ENCODE results near the gene MRPL12.

GRCh38 chr17:81723651-81724209 lies 20.6 kb downstream of the MRPL12 start:
- TF ChIP-seq CTCF (tag by site-specific recombination; IDR thresholded peaks at IDR 0.05) (no peak), YY1 (tag by site-specific recombination; IDR thresholded peaks at IDR 0.05) (no peak), ZNF266 (tag by site-specific recombination; IDR thresholded peaks at IDR 0.05; ENCODE audit: low read depth) (no peak), ZNF792 (tag by site-specific recombination; IDR thresholded peaks at IDR 0.05) (no peak), OSR2 (tag by site-specific recombination; IDR thresholded peaks at IDR 0.05) (no peak), HOXD13 (CRISPR knock-in tag; IDR thresholded peaks at IDR 0.05; ENCODE audit: borderline replicate concordance) (no peak), ZNF341 (tag by site-specific recombination; IDR thresholded peaks at IDR 0.05; ENCODE audit: low read depth) (peak; percentile 33; the same call in 1 of the 2 replicates), ZNF302 (tag by site-specific recombination; IDR thresholded peaks at IDR 0.05; ENCODE audit: low read depth) (no peak), PRDM2 (tag by site-specific recombination; IDR thresholded peaks at IDR 0.05; ENCODE audit: borderline replicate concordance) (no peak), ZBTB26 (tag by site-specific recombination; optimal IDR thresholded peaks at IDR 0.05) (no peak), ZNF561 (tag by site-specific recombination; IDR thresholded peaks at IDR 0.05; ENCODE audit: borderline replicate concordance) (no peak), BCL11A (tag by site-specific recombination; IDR thresholded peaks at IDR 0.05; ENCODE audit: low read depth) (no peak), ZNF776 (tag by site-specific recombination; IDR thresholded peaks at IDR 0.05; ENCODE audit: borderline replicate concordance) (no peak), ZNF23 (tag by site-specific recombination; IDR thresholded peaks at IDR 0.05; ENCODE audit: borderline replicate concordance) (no peak)

All from HEK293 (cell line).